ENCODE measurements around the gene RC3H1.
"Not testable (repeated sequence)": the region's sequence is repeated elsewhere in the genome, so short reads cannot be mapped to it uniquely, and the experiment has no call there.

The RC3H1 gene

GRCh38 chr1:173970252-173970651 is 51.9 kb downstream of the RC3H1 start:
- in situ Hi-C loops (cut with MboI; ENCODE audit: low sequenced_read_pairs, unreplicated experiment) = no loop called here
- no peak for TF ChIP-seq CTCF (IDR thresholded peaks at IDR 0.05; ENCODE audit: borderline replicate concordance, control extremely low read depth, extremely low read depth, insufficient read depth, missing control alignments)
- DNase-seq (ENCODE audit: low spot score) = no peak

- DNase-seq (ENCODE audit: low spot score); in situ Hi-C loops (cut with MboI; ENCODE audit: low sequenced_read_pairs, unreplicated experiment): not testable (repeated sequence)
Measured at GRCh38 chr1:173965896-173966295, 56.3 kb downstream of the RC3H1 start.

GRCh38 chr1:173963477-173963876 is 58.7 kb downstream of the RC3H1 start:
- in situ Hi-C loops (cut with MboI; ENCODE audit: low sequenced_read_pairs, unreplicated experiment) = no loop called here
- DNase-seq (ENCODE audit: low spot score) = no peak
- no peak for TF ChIP-seq CTCF (IDR thresholded peaks at IDR 0.05; ENCODE audit: borderline replicate concordance, control extremely low read depth, extremely low read depth, insufficient read depth, missing control alignments)

GRCh38 chr1:173960625-173961024 is 61.5 kb downstream of the RC3H1 start:
- in situ Hi-C loops (cut with MboI; ENCODE audit: low sequenced_read_pairs, unreplicated experiment) = no loop called here
- no peak for DNase-seq (ENCODE audit: low spot score)
- no peak for TF ChIP-seq CTCF (IDR thresholded peaks at IDR 0.05; ENCODE audit: borderline replicate concordance, control extremely low read depth, extremely low read depth, insufficient read depth, missing control alignments)

- no peak for TF ChIP-seq CTCF (IDR thresholded peaks at IDR 0.05; ENCODE audit: borderline replicate concordance, control extremely low read depth, extremely low read depth, insufficient read depth, missing control alignments)
- in situ Hi-C loops (cut with MboI; ENCODE audit: low sequenced_read_pairs, unreplicated experiment) = no loop called here
- no peak for DNase-seq (ENCODE audit: low spot score)
Measured at GRCh38 chr1:173954179-173954578, 68.0 kb downstream of the RC3H1 start.

- in situ Hi-C loops (cut with MboI; ENCODE audit: low sequenced_read_pairs, unreplicated experiment) = no loop called here
- no peak for DNase-seq (ENCODE audit: low spot score)
- no peak for TF ChIP-seq CTCF (IDR thresholded peaks at IDR 0.05; ENCODE audit: borderline replicate concordance, control extremely low read depth, extremely low read depth, insufficient read depth, missing control alignments)
Measured at GRCh38 chr1:173948594-173948993, 73.6 kb downstream of the RC3H1 start.

- TF ChIP-seq CTCF (IDR thresholded peaks at IDR 0.05; ENCODE audit: borderline replicate concordance, control extremely low read depth, extremely low read depth, insufficient read depth, missing control alignments) = no peak
- in situ Hi-C loops (cut with MboI; ENCODE audit: low sequenced_read_pairs, unreplicated experiment) = no loop called here
- no peak for DNase-seq (ENCODE audit: low spot score)
Measured at GRCh38 chr1:173946380-173946921, 75.7 kb downstream of the RC3H1 start.
